Chondrocyte (in vitro differentiated cells): Measurements from ENCODE around the gene GAS6. TPM values are rescaled to one million over a fixed set of nuclear protein-coding genes. Genes with fewer than 3 reads are reported as not detected.
A peak's percentile ranks its signal among the peaks of the same experiment; 100 is the strongest.

Source experiments
- DNase-seq: peaks from one replicate; pipeline ENCODE4 v3.0.0; 2021; ENCODE audit warnings: mixed read lengths, low spot score
- H3K27ac Mint-ChIP-seq: one replicate; pipeline ENCODE4 v1.8.0; 2021; ENCODE audit warnings: mild to moderate bottlenecking, moderate library complexity, mixed read lengths; ENCODE audit not compliant: unreplicated experiment
- H3K27me3 Mint-ChIP-seq: 2 replicates; pipeline ENCODE4 v1.8.0; 2021; ENCODE audit warnings: low read depth, mixed read lengths
- H3K36me3 Mint-ChIP-seq: 2 replicates; pipeline ENCODE4 v1.8.0; 2021; ENCODE audit warnings: low read depth, mixed read lengths
- H3K4me1 Mint-ChIP-seq: 2 replicates; pipeline ENCODE4 v1.8.0; 2021; ENCODE audit warnings: low read depth, mild to moderate bottlenecking, mixed read lengths
- H3K4me3 Mint-ChIP-seq: one replicate; pipeline ENCODE4 v1.8.0; 2021; ENCODE audit warnings: mild to moderate bottlenecking, moderate library complexity, mixed read lengths; ENCODE audit not compliant: unreplicated experiment
- H3K9me3 Mint-ChIP-seq: 2 replicates; pipeline ENCODE4 v1.8.0; 2021; ENCODE audit warnings: low read depth, mixed read lengths
- total RNA-seq: library from RNA; stranded (reverse); gene quantifications from 3 replicates; pipeline ENCODE4 v1.2.1, GENCODE V29; 2021
- TF ChIP-seq, protein P1 (sequence below): fragments of 200-600 bp; sonication (generic); IDR thresholded peaks from 2 replicates; pipeline ENCODE4 v1.5.0; 2021; ENCODE audit warnings: antibody characterized with exemption, mild to moderate bottlenecking, moderate library complexity

The GAS6 gene
- total RNA-seq, 1 donor from 2014 or later: 111 TPM

GRCh38 chr13:113902481-113902880 lies 38.6 kb upstream of the GAS6 start:
- Mint-ChIP-seq H3K27me3 (no peaks in the 10 kb centered on the region), H3K4me3 (no peak overlapping the region), H3K36me3 (no peaks in the 10 kb centered on the region), H3K9me3 (peaks cover 4% of the 10 kb centered on the region), H3K27ac (peak overlapping the region; percentile 65), H3K4me1 (peaks cover 54% of the 10 kb centered on the region)
- TF ChIP-seq, protein P1, sequence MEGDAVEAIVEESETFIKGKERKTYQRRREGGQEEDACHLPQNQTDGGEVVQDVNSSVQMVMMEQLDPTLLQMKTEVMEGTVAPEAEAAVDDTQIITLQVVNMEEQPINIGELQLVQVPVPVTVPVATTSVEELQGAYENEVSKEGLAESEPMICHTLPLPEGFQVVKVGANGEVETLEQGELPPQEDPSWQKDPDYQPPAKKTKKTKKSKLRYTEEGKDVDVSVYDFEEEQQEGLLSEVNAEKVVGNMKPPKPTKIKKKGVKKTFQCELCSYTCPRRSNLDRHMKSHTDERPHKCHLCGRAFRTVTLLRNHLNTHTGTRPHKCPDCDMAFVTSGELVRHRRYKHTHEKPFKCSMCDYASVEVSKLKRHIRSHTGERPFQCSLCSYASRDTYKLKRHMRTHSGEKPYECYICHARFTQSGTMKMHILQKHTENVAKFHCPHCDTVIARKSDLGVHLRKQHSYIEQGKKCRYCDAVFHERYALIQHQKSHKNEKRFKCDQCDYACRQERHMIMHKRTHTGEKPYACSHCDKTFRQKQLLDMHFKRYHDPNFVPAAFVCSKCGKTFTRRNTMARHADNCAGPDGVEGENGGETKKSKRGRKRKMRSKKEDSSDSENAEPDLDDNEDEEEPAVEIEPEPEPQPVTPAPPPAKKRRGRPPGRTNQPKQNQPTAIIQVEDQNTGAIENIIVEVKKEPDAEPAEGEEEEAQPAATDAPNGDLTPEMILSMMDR: no peak
- no peak for DNase-seq

DNA sequence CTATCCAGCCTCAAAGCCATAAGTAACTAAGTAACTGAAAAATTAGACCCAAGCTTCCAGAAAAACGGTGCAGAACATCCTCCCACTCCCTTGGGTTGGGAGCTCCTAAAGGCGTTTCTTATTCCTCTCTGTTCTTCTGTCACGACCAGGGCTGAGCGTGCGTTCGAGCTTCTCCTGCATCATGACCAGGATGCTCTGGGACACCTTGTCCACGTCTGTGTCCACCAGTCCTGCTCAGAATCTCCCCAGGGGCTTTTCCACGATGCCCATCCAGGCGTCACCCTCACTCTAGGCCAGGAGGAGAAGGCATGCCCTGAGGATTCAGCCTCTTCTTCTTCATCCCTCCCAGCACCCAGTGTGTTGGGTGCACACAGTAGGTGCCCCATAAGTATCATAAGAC lies 37.8 kb upstream of the GAS6 start:
- Mint-ChIP-seq H3K36me3 (peaks cover 2% of the 10 kb centered on the region), H3K9me3 (peaks cover 6% of the 10 kb centered on the region), H3K27me3 (no peaks in the 10 kb centered on the region), H3K4me3 (no peak overlapping the region), H3K27ac (peak overlapping the region; percentile 17), H3K4me1 (peaks cover 56% of the 10 kb centered on the region)
- TF ChIP-seq, protein P1: no peak
- no peak for DNase-seq

GRCh38 chr13:113901231-113901630 lies 37.4 kb upstream of the GAS6 start:
- peaks cover 57% of the 10 kb centered on the region for H3K4me1 Mint-ChIP-seq
- no peak overlapping the region for H3K27ac Mint-ChIP-seq
- H3K36me3 Mint-ChIP-seq: peaks cover 2% of the 10 kb centered on the region
- H3K27me3 Mint-ChIP-seq: no peaks in the 10 kb centered on the region
- H3K9me3 Mint-ChIP-seq: peaks cover 6% of the 10 kb centered on the region
- no peak for DNase-seq
- TF ChIP-seq, protein P1: no peak
- no peak overlapping the region for H3K4me3 Mint-ChIP-seq

GRCh38 chr13:113900646-113901045 lies 36.8 kb upstream of the GAS6 start:
- DNase-seq: no peak
- Mint-ChIP-seq H3K4me3 (no peak overlapping the region), H3K36me3 (peaks cover 2% of the 10 kb centered on the region), H3K9me3 (peaks cover 6% of the 10 kb centered on the region), H3K27ac (peak overlapping the region; percentile 80), H3K27me3 (no peaks in the 10 kb centered on the region), H3K4me1 (peaks cover 60% of the 10 kb centered on the region)
- TF ChIP-seq, protein P1: no peak

GRCh38 chr13:113898391-113898790 lies 34.5 kb upstream of the GAS6 start:
- Mint-ChIP-seq H3K4me3 (no peak overlapping the region), H3K27me3 (no peaks in the 10 kb centered on the region), H3K9me3 (peaks cover 15% of the 10 kb centered on the region), H3K36me3 (peaks cover 4% of the 10 kb centered on the region), H3K27ac (no peak overlapping the region), H3K4me1 (peaks cover 52% of the 10 kb centered on the region)
- DNase-seq: no peak
- TF ChIP-seq, protein P1: no peak
